SK-MEL-5 (cell line): ENCODE results near the gene GLP2R. TPM values are rescaled to one million over a fixed set of nuclear protein-coding genes. Genes with fewer than 3 reads are reported as not detected.
"Not testable (repeated sequence)": the region's sequence is repeated elsewhere in the genome, so short reads cannot be mapped to it uniquely, and the experiment has no call there.

Experiments used
- DNase-seq: peaks from one replicate; pipeline ENCODE4 v3.0.0-alpha.2; 2016; ENCODE audit warnings: low read depth, low spot score
- in situ Hi-C: cut with HindIII; loops from 2 replicates; pipeline ENCODE4 v1.10.0; 2016; ENCODE audit warnings: low sequenced_read_pairs, high pct_unique_total_duplicates, low pct_unique_long_range_greater_than_20kb
- polyA plus RNA-seq, 2 experiments: library from polyadenylated mRNA; depleted of rRNA; stranded (reverse); fragments of >200 nt; gene quantifications; 2 replicates each; pipeline ENCODE4 v1.2.3, GENCODE V29; 2015
- total RNA-seq: library from RNA; depleted of rRNA; stranded (reverse); fragments of >200 nt; shearing (Covaris generic); gene quantifications from 2 replicates; pipeline ENCODE4 v1.2.3, GENCODE V29; 2014; rRNA removed

GLP2R gene, protein sequence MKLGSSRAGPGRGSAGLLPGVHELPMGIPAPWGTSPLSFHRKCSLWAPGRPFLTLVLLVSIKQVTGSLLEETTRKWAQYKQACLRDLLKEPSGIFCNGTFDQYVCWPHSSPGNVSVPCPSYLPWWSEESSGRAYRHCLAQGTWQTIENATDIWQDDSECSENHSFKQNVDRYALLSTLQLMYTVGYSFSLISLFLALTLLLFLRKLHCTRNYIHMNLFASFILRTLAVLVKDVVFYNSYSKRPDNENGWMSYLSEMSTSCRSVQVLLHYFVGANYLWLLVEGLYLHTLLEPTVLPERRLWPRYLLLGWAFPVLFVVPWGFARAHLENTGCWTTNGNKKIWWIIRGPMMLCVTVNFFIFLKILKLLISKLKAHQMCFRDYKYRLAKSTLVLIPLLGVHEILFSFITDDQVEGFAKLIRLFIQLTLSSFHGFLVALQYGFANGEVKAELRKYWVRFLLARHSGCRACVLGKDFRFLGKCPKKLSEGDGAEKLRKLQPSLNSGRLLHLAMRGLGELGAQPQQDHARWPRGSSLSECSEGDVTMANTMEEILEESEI
- total RNA-seq = not detected in 2 replicates
- polyA plus RNA-seq (2015; cell fraction: cytosol; rRNA removed) = not detected in 2 replicates
- not detected in 2 replicates for polyA plus RNA-seq (2015; cell fraction: nucleus; rRNA removed)

DNA sequence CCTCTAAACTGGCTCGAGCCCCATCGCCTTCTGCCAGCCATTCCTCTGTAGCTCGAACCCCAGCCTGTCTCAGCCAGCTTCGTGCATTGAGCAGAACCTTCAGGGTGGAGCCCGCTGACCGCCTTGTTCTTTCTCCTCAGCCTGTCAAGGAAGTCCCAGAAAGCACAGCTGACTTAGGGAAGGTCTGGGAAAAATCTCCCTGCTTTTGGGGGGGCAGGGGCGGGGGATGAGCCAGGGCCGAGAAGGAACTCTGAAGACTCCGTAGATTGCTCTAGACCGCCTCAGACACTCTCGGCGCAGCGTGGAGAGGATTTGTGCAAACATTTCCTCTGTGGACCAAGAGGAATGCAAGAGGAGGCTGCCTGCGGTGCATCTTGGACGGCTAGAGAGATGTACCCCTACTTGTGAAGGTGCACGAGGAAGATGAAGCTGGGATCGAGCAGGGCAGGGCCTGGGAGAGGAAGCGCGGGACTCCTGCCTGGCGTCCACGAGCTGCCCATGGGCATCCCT is at the start of gene GLP2R:
Gene GLP2R, plus strand, starts transcription at position 284 of the 510 bp plus-strand sequence. Its CDS starts 140 bp downstream, at position 424.
- in situ Hi-C loops = no loop called here
- DNase-seq = no peak

DNA sequence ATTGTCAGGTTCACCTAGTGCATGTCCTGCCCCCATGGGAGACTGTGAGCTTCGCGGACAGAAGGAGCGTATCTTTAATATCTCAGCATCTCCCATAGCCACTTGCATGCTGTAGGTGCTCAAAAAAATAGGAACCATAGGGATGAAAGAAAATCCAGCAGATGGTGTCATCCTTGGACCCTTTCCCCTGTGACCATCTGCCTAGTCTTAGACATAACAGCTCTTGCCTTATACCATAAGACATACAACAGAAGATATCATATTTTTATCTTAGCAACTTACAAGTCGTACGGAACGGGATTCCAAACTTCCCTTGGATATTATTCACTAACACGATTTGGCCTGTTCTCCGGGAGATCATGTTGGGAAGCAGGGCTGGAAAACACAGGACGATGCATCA is 48.8 kb upstream of the GLP2R start:
- DNase-seq = no peak
- in situ Hi-C loops = no loop called here

DNA sequence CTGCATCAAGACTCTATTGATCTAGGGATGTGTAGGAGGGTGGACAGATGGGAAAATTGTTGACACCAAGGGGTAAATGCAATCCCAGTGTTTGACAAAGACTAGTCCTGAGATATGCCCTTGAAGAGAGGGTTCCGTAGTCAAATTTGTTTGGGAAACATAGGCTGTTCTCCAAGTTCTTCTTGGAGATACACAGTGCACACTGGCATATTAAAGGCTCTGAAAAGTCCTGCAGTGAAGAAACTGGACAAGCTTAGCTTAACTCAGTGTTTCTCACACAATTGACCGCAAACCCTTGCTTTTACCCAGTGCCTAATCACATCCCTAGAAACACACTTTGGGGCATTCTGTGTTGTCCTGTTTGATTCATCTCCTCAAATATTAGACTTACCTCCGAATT is 45.2 kb upstream of the GLP2R start:
- DNase-seq = no peak
- in situ Hi-C loops = no loop called here

DNA sequence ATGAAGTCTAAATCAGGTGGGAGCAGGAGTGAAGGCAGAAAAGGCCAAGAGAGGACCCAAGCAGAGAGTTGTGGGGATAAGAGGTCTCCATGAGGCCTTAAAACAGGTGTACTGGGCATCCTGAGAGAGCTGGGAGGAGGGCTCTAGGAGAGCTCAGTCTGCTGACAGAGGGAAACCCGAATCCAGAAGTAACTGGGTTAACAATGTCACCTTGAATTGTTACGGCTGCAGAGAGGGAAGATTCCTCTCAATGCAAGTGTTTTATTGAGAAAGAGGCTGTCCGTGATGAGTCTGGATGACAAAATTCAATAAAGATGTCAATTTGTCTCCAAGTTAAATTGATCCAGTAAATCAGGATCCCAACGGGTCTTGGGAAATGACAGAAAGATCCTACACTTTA is 42.7 kb upstream of the GLP2R start:
- DNase-seq = no peak
- in situ Hi-C loops = no loop called here

DNA sequence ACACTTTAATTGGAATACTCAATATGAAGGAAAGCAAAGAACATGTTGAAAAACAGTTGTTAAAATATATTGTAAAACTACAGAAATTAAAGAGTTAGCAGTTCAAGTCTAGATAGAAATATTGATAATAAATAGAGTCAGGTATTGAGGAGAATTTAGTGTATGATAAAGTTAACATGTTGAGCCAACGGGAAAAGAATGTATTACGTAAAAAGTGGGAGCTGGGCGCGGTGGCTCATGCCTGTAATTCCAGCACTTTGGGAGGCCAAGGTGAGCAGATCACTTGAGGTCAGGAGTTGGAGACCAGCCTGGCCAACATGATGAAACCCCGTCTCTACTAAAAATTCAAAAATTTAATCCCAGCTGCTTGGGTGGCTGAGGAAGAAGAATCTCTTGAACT is 42.3 kb upstream of the GLP2R start:
- in situ Hi-C loops, DNase-seq: not testable (repeated sequence)

DNA sequence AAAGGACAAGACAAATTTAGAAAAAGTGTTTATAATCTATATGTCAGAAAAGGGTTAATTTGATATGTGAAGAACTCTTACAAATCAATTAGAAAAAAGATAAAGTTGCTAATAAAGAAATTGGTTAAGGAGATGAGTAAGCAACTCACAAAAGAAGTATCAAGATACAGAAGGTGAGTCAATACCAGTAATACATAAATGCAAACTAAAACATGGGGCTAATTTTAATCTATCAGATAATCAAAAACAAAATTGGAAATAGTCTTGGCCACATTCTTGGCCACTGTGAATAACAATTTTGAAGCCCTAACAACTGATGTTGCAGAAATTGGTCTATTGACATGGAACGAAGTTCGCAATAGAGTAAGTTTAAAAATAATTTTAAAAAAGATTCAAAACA is 41.2 kb upstream of the GLP2R start:
- in situ Hi-C loops = no loop called here
- no peak for DNase-seq

DNA sequence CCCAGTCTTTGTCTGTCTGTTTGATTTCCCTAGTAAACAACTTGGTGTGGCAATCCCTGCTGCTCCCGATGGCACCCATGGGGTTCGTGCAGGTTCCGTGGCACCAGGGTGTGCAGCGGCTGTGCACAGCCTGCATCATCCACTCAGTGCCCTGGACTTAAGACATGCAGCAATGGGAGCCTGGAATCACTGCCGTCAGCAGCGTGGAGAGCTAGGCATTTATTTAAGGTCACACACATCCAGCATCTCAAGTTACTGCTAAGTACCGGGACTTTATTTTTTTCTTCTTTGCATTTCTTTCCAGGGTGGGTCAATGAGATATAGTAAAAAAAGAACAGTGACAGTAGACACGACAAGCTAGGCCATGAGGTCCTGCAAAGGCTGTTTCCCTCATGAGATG is 37.1 kb upstream of the GLP2R start:
- in situ Hi-C loops = no loop called here
- DNase-seq = no peak

DNA sequence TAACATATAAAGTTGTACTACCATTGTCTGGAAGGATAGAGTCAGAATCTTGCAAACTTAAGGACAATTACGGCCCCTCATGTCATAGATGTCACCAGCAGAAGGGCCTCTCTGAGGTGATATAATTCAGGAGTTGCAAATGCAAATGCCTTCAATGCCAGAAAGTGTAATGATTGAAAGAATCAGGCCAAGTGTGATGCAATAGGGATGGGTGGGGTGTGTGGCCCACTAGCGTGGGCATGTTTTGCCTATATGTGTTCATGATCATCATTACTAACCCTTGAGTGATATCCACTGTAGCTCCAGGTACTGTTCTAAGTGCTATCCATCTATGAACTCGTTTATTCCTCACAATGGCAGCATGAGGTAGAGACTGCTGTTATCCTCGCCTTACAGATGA is 35.4 kb upstream of the GLP2R start:
- in situ Hi-C loops = no loop called here

DNA sequence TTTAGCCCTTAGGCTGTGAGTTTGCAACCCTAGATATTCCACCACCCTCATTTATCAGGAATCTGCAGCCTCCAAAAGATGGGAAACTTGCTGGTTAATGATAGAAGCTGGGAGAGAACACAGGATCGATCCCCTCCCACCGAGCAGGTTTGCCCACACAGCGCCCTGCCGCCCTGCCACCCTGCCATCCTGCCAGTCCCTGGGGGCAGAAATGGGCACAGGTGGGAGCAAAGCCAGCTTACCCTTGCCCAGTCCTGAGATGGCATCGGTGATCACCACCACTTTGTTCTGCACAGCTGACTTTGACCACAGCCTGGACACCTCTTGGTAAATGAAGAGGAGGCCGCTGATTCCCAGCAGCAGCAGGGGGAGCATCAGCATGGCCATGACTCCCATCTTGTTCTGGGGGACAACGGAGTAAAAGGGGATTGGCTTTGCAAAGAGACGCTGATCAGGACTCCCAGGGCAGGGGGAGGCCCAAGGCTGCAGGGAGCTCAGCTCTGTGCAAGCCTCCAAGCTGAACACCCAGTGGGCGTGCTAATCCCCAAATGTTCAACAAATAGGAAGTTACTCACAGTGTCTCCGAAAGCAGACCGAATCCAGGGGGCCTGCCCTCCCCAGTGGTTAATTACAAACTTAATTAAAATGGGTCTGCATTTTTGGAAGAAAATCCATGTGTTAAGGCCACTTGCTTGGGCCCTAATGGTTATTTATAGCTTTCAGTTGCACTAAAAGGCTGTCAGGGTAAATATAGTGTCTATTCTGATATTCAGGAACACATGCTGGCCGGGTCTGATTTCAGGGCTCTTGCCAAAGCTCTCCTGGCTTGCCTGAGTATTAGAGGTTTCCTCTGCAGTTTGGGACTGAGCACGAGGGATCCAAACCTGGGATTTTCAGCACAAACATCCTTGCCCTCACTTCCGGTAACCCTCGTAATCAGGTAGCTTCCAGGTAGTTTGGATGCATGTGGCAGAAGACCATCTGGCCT is 34.5 kb upstream of the GLP2R start, which contains the start of gene DHRS7C:
Gene DHRS7C, minus strand, starts transcription at position 704 of the 988 bp plus-strand sequence. Its CDS starts 308 bp downstream, at position 396.
- DNase-seq = no peak
- in situ Hi-C loops = no loop called here

More for the DNA sequence above, 35.4 kb upstream of the GLP2R start:
- DNase-seq = no peak

DNA sequence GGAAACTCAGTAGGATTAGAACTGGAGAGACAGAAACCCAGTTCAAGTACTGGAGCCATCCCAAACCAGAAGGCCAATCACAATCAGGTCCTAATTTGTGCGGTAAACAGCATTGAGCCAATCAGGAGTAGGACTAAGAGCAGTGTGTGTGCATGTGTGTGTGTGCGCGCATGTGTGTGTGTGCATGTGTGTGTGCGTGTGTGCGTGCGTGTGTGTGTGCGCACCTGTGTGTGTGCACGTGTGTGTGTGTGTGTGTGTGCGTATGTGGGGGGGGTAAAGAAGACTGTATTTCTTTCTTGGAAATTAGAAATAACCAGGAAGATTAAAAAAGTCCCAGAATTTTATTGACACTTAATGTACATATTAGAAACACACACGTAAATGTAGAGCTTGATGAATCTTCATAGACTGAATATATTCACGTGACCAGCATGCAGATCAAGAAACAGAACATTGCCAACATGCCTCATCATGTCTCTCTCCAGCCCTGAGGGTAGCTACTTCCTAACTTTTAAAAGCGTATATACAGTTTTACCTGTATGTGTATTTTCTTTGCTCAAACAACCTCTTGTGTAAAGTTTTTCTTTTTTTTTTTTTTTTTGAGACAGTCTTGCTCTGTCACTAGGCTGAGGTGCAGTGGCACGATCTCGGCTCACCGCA is 33.4 kb upstream of the GLP2R start:
- DNase-seq = no peak
- in situ Hi-C loops = no loop called here

DNA sequence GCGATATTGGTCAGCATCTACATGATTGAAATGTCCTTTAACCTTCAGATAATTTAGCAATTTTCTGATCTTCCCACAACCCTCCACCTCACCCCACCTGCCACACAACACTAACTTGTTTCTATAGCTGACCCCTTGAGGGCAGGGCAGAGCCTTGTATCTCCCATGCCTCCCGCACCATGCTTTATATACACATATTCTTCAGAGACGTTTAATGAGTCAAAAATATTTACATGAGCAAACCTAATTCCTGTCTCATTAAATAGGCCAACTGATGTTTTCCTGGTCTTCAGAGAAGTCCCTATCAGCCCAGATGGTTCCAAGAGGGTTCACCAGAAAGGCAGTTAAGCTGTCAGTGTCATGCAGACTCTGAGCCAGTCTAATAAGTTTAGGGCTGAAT is 27.7 kb upstream of the GLP2R start:
- no peak for DNase-seq
- in situ Hi-C loops = no loop called here

DNA sequence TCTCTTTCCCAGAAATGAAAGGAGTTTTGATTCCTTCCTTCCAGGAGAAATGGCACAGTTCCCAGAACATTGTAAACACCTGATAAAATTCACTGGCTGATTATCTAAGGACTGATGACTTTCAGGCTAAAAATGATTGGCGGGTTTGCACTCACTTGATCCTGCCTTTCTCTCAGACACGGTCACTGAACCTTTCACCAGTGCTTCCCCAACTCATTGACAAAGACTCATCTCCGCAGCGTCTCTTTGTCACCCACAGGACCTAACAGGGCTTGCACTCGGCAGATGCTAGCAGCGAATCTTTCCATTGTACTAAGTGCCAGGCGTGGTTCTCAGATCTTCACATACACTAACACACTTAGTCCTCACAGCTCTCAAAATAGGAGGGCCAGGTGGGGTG is 27.0 kb upstream of the GLP2R start:
- no peak for DNase-seq
- in situ Hi-C loops = no loop called here

DNA sequence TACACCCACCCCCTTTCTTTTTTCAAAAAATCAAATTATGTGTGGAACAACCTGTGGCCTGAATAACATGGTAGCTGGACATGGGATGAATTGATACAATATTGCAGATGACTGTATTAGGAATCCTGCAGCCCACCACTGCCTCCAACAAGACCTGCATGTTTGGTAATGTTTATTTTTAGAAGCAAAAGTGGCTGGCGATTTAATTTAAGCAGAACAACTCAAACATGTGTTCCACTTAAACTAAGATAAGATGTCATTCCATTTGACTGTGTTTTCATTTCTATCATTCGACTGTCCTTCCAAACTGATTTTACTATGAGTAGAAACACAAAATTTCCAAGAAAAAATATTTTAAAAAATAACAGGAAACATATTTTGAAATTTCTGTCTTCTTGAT is 24.2 kb upstream of the GLP2R start:
- DNase-seq = no peak
- in situ Hi-C loops = no loop called here

DNA sequence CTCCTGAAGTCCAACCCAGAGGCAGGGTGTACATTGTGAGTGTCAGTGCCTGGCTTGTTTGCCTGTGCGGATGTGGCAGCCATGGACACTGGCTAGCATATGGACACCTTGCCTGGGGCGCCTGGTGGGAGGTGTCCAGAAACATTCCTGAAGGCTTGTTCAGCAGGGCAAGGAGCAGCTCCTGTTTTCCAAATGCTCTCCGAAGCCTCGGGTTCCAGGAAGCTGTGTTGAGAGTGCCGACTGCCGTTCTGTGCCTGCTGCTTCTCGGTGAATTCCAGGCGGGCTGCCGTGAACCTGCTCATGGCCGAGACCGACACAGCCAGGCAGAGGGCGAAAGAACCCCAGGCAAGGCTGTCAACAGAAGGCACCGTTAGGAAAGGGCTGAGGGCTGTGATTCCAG is 23.4 kb upstream of the GLP2R start:
- in situ Hi-C loops = no loop called here

DNA sequence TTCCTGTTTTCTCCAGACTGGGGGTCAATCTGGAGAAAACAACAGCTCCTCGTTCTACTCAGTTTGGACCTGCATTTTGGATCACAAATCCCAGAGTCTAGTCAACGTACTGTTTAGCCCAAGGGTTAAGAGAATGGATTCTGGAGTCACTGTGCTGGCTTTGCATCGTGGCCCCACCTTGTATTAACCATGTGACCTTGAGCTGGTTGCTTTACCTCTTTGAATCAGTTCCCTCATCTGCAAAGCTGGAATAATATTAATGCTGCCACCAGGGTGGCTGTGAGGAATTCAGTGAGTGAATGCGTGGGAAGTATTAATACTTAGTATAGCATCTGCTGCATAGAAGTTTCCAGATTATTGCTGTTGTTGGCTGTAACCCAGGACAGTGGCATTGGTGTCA is 23.0 kb upstream of the GLP2R start:
- no peak for DNase-seq
- in situ Hi-C loops = no loop called here

More for the DNA sequence above, 23.4 kb upstream of the GLP2R start:
- no peak for DNase-seq

DNA sequence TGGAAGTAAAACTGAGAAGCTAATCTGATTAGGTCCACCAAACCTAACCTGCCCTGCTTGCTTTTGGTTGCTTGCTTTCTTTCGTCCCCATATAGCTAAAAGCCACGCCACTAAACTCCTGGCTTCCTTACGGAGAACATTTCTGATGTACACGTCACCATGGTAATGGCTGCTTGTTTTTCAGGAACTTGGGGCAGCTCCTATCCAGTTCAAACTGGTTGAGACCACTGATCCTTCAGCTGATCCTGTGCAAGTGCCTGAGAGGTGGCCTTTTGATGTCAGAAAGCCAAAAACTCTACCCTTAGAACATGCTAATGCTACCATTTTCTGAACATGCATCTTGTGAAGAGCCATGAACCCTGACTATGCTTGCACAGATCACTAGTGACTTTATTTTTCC is 20.0 kb upstream of the GLP2R start:
- in situ Hi-C loops = no loop called here
- no peak for DNase-seq

DNA sequence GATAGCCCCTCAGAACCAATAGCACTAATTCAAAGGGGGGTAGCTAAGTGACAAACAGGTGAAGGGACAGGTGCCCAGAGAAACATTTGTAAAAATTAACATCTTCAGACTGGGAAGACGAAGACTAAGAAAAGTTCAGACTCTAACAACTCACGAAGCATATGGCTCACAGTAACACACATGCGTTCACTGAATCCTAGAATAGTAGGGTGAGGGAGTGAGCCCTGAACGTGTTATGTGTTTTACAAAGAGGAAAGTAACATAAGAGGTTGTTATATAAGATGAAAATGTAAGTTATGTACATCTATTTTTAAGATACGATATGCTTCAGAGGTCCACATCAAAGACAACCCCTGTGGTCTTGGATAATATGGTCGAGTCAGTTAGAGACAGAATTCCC is 19.0 kb upstream of the GLP2R start:
- no peak for DNase-seq
- in situ Hi-C loops = no loop called here
